Heart right ventricle (tissue), 16 donors: ENCODE measurements around the gene FOLR1. TPM values are rescaled to one million over a fixed set of nuclear protein-coding genes. Genes with fewer than 3 reads are reported as not detected.

ENCODE experiments used
- ATAC-seq, 8 donors: fragments of 200-7000 bp; cut with Tn5 transposase; one replicate each; pipeline ENCODE4 v1.9.1; 2020; ENCODE audit warnings: mild to moderate bottlenecking in 8 of 8, moderate library complexity in 8 of 8, moderate number of reproducible peaks in 1 of 8
- DNase-seq, 2 donors: peaks; one replicate each; pipeline ENCODE4 v3.0.0-alpha.2; 2020
- H3K27ac ChIP-seq, 10 donors: fragments of 200-600 bp; sonication (generic) in 2 of 10; one replicate each; pipeline versions ENCODE4 v1.5.0 to v1.8.0; 2020 to 2022; ENCODE audit warnings: mild to moderate bottlenecking in 3 of 10
- H3K27me3 ChIP-seq, 7 donors: fragments of 200-600 bp; one replicate each; pipeline ENCODE4 v1.8.0; 2021 to 2022; ENCODE audit warnings: mild to moderate bottlenecking in 2 of 7
- H3K36me3 ChIP-seq, 9 donors: fragments of 200-600 bp; sonication (generic) in 1 of 9; one replicate each; pipeline versions ENCODE4 v1.5.0 to v1.8.0; 2020 to 2022; ENCODE audit warnings: mild to moderate bottlenecking in 2 of 9
- H3K4me1 ChIP-seq, 9 donors: fragments of 200-600 bp; sonication (generic) in 1 of 9; one replicate each; pipeline versions ENCODE4 v1.5.0 to v1.8.0; 2020 to 2022; ENCODE audit warnings: mild to moderate bottlenecking in 4 of 9
- H3K4me3 ChIP-seq, 10 donors: fragments of 200-600 bp; sonication (generic) in 2 of 10; one replicate each; pipeline versions ENCODE4 v1.5.0 to v1.8.0; 2020 to 2022; ENCODE audit warnings: mild to moderate bottlenecking in 7 of 10, moderate library complexity in 2 of 10
- H3K9me3 ChIP-seq, 11 donors: fragments of 200-600 bp in 10 of 11; sonication (generic) in 2 of 11; one replicate each; pipeline versions ENCODE4 v1.5.0 to v1.8.0; 2013 to 2022; ENCODE audit warnings: mild to moderate bottlenecking in 2 of 11, control low read depth in 1 of 11, moderate library complexity in 1 of 11
- WGBS, 2 donors: extraction: QIAGEN DNeasy Blood & Tissue Kit; methylation state at CpG; one replicate each; pipeline ENCODE4 v1.1.7; 2013; ENCODE audit warnings: inconsistent platforms in 1 of 2; 5-methylcytosine and 5-hydroxymethylcytosine counted together
- intact Hi-C, 10 donors: fragments of 100-400 bp; cut with DNase I; formaldehyde crosslinking; loops; one replicate each; pipeline versions ENCODE4 v1.11.1 to v1.14.2; 2022
- polyA plus RNA-seq, 2 donors: library from polyadenylated mRNA; stranded (reverse); fragments of 200-250 nt; gene quantifications; one replicate each; pipeline ENCODE4 v1.2.3, GENCODE V29; 2013
- total RNA-seq, 10 donors: library from RNA; stranded (reverse); fragmentation: NEBNext Ultra II Directional in 3 of 10; extraction: Animal tissue kit (Norgen Biotek cat#: 25700) in 3 of 10; gene quantifications; one replicate each; pipeline versions ENCODE4 v1.2.1 to v1.2.4, GENCODE V29; 2021 to 2023
- TF ChIP-seq, protein P1 (sequence below), 9 donors: fragments of 200-600 bp; sonication (generic) in 2 of 9; IDR thresholded peaks; one replicate each; pipeline versions ENCODE4 v1.5.0 to v1.8.0; 2021 to 2022; ENCODE audit warnings: antibody characterized with exemption in 9 of 9, mild to moderate bottlenecking in 5 of 9, moderate library complexity in 1 of 9
- donor health status: Arrhythmogenic right ventricular cardiomyopathy.
- donor health status: ischemic (EF 13 %, LVEDD 7.1; RV severe dilation, severe dysfunction).
- donor health status: healthy with polysubstance abuse.
- donor health status: DM: no; HTN: yes; CAD: no.
- donor health status: DM: no; HTN: no; CAD: no.
- donor health status: ischemic (EF 25% LVEDD 6.9; RV normal size, moderate dysfunction).
- donor health status: ischemic (EF 25% LVEDD 5.7; RV mildly dilated, moderate dysfunction).
- donor health status: healthy.
- donor health status: DM: yes; HTN: yes; CAD: no.
- donor health status: Ischemic cardiomyopathy.
- donor health status: ischemic (EF 35%, LVEDD 5.7; RV mildly dilated, moderate dysfunction).
- donor health status: nonischemic (EF 11% LVEDD 7.7; RV severe dilation, severe dysfunction).
- donor health status: DM: yes; HTN: yes; CAD: no.
- donor health status: PGD.
- donor health status: ischemic (EF 29% LVEDD 5.4; RV normal size, mild dysfunction).
- donor health status: nonischemic (EF 23%, LVEDD 6.1; RV moderate dilation, normal function).

FOLR1 gene
- total and polyA plus RNA-seq, 12 donors: 0.16 to 1.4 (median 0.42) TPM; not detected in 3

- Histone ChIP-seq H3K27ac (no peak overlapping the region), H3K27me3 (no peaks in the 10 kb centered on the region), H3K36me3 (peaks cover 0 to 86% (median 55%) of the 10 kb centered on the region in 9 donors), H3K4me1 (peaks cover 5 to 49% (median 24%) of the 10 kb centered on the region in 9 donors), H3K4me3 (no peak overlapping the region), H3K9me3 (no peaks in the 10 kb centered on the region)
- intact Hi-C loops: loop anchor here in 4 of 10 donors (5.0 to 10.0 kb wide), 3 partner anchors 118 to 215 kb away; partner anchors contain the start of gene ANAPC15 (in 1 of the 4)
- 91 to 94% methylated on average over 21 of the region's 21 CpGs for WGBS, 2 donors
- TF ChIP-seq, protein P1, sequence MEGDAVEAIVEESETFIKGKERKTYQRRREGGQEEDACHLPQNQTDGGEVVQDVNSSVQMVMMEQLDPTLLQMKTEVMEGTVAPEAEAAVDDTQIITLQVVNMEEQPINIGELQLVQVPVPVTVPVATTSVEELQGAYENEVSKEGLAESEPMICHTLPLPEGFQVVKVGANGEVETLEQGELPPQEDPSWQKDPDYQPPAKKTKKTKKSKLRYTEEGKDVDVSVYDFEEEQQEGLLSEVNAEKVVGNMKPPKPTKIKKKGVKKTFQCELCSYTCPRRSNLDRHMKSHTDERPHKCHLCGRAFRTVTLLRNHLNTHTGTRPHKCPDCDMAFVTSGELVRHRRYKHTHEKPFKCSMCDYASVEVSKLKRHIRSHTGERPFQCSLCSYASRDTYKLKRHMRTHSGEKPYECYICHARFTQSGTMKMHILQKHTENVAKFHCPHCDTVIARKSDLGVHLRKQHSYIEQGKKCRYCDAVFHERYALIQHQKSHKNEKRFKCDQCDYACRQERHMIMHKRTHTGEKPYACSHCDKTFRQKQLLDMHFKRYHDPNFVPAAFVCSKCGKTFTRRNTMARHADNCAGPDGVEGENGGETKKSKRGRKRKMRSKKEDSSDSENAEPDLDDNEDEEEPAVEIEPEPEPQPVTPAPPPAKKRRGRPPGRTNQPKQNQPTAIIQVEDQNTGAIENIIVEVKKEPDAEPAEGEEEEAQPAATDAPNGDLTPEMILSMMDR (IDR thresholded peaks at IDR 0.05): no peak
- ATAC-seq (no peak), DNase-seq (no peak)
These were observed 38.2 kb downstream of the FOLR1 start for GRCh38 chr11:72229925-72230763.

GRCh38 chr11:72230764-72231365, 38.9 kb downstream of the FOLR1 start:
- Histone ChIP-seq H3K27me3 (no peaks in the 10 kb centered on the region), H3K4me3 (no peak overlapping the region), H3K4me1 (peaks cover 0 to 49% (median 17%) of the 10 kb centered on the region in 9 donors), H3K36me3 (peaks cover 0 to 94% (median 62%) of the 10 kb centered on the region in 9 donors), H3K27ac (peak overlapping the region in 5 of 10 donors; percentile 15 to 42 (median 26)), H3K9me3 (no peaks in the 10 kb centered on the region)
- intact Hi-C loops: loop anchor here in 2 of 10 donors (10.0 kb wide), 2 partner anchors 184 to 216 kb away; no protein-coding TSS in a partner anchor
- peak in 1 of 2 donors; percentile 3 for DNase-seq
- ATAC-seq: no peak
- WGBS, 2 donors: 86 to 90% methylated on average over 18 of the region's 18 CpGs
- TF ChIP-seq, protein P1 (IDR thresholded peaks at IDR 0.05): no peak

GRCh38 chr11:72231396-72232259, 39.7 kb downstream of the FOLR1 start:
- Histone ChIP-seq H3K9me3 (no peaks in the 10 kb centered on the region), H3K27ac (peak overlapping the region in 4 of 10 donors; percentile 5 to 42 (median 32)), H3K27me3 (no peaks in the 10 kb centered on the region), H3K4me1 (peaks cover 0 to 49% (median 10%) of the 10 kb centered on the region in 9 donors), H3K4me3 (no peak overlapping the region), H3K36me3 (peaks cover 0 to 99% (median 70%) of the 10 kb centered on the region in 9 donors)
- peak; percentile 20 to 67 (median 43) for ATAC-seq
- peak; percentile 66 to 74 for DNase-seq
- intact Hi-C loops: loop anchor here in 2 of 10 donors (10.0 kb wide), 2 partner anchors 183 to 217 kb away; no protein-coding TSS in a partner anchor
- TF ChIP-seq, protein P1 (IDR thresholded peaks at IDR 0.05): no peak
- WGBS, 2 donors: 73 to 75% methylated on average over 9 of the region's 9 CpGs
